B cell (primary cell): ENCODE measurements around the gene CYP27B1. TPM values are rescaled to one million over a fixed set of nuclear protein-coding genes. Genes with fewer than 3 reads are reported as not detected.

ENCODE experiments used
- ATAC-seq: fragments of 200-7000 bp; cut with Tn5 transposase; one replicate; pipeline ENCODE4 v1.10.0; 2021; ENCODE audit warnings: low read depth, mild to moderate bottlenecking, moderate number of reproducible peaks, moderate library complexity
- CTCF ChIA-PET: fragments of 350-600 bp; sonication (Branson Sonifier 250); formaldehyde crosslinking; loops from one replicate; lab custom pipeline; 2021; ENCODE audit warnings: antibody characterized with exemption, inconsistent platforms; lab: Charles Lee
- POLR2A ChIA-PET: fragments of 350-600 bp; sonication (Branson Sonifier 250); formaldehyde crosslinking; loops from one replicate; lab custom pipeline; 2021; ENCODE audit warnings: antibody characterized with exemption; lab: Charles Lee
- DNase-seq: peaks from one replicate; pipeline ENCODE4 v3.0.0; 2013
- H2AFZ ChIP-seq: 2 replicates; pipeline ENCODE4 v1.6.1; 2012; ENCODE audit warnings: mild to moderate bottlenecking, low read depth, low read length; ENCODE audit not compliant: insufficient read depth, poor library complexity, severe bottlenecking
- H3K27ac ChIP-seq, 2 donors: 1 replicate in 1 of 2; 2 replicates in 1 of 2; pipeline ENCODE4 v1.5.1; 2012 to 2013; ENCODE audit warnings: low read length in 2 of 2, mild to moderate bottlenecking in 2 of 2, moderate library complexity in 1 of 2
- H3K27me3 ChIP-seq, 4 experiments: fragments of 200-600 bp in 1 of 4; sonication (generic) in 1 of 4; replicated peaks in 1 of 4; 1 replicate in 2 of 4; 2 replicates in 2 of 4; pipeline versions ENCODE4 v1.6.1 to v1.7.0; 2013 to 2016; ENCODE audit warnings: low read length in 3 of 4, mild to moderate bottlenecking in 2 of 4, mixed read lengths in 1 of 4, moderate library complexity in 1 of 4; ENCODE audit not compliant: insufficient read depth in 4 of 4, control insufficient read depth in 3 of 4; ENCODE audit errors: control extremely low read depth in 1 of 4
- H3K36me3 ChIP-seq, 2 experiments: replicated peaks in 1 of 2; 1 replicate in 1 of 2; 2 replicates in 1 of 2; pipeline versions ENCODE4 v1.6.1 to v1.7.1; 2013; ENCODE audit warnings: low read length in 1 of 2; ENCODE audit not compliant: insufficient read depth in 2 of 2, control insufficient read depth in 1 of 2; ENCODE audit errors: control extremely low read depth in 1 of 2, extremely low read depth in 1 of 2
- H3K4me1 ChIP-seq, 2 donors: fragments of 200-600 bp in 1 of 2; sonication (generic) in 1 of 2; 1 replicate in 1 of 2; 2 replicates in 1 of 2; pipeline versions ENCODE4 v1.5.1 to v1.6.1; 2013 to 2017; ENCODE audit warnings: low read length in 2 of 2; ENCODE audit not compliant: control insufficient read depth in 2 of 2, insufficient read depth in 2 of 2
- H3K4me2 ChIP-seq: replicated peaks from 2 replicates; pipeline ENCODE3; 2012; ENCODE audit warnings: mild to moderate bottlenecking, low read depth, low read length; ENCODE audit not compliant: poor library complexity, severe bottlenecking
- H3K4me3 ChIP-seq, 5 experiments: fragments of 200-600 bp in 1 of 5; sonication (generic) in 1 of 5; 1 replicate in 3 of 5; 2 replicates in 2 of 5; pipeline versions ENCODE4 v1.5.1 to v1.7.0; 2011 to 2016; ENCODE audit warnings: low read length in 4 of 5, mild to moderate bottlenecking in 4 of 5, low read depth in 2 of 5, control low read depth in 1 of 5, moderate library complexity in 1 of 5; ENCODE audit not compliant: insufficient read depth in 1 of 5; ENCODE audit errors: control extremely low read depth in 1 of 5, extremely low read depth in 1 of 5
- H3K79me2 ChIP-seq: fragments of 200-600 bp; sonication (generic); one replicate; pipeline ENCODE4 v1.6.0; 2016; ENCODE audit warnings: low read length; ENCODE audit not compliant: control insufficient read depth, insufficient read depth
- H3K9ac ChIP-seq: fragments of 200-600 bp; sonication (generic); 2 replicates; pipeline ENCODE4 v1.6.1; 2017; ENCODE audit warnings: mild to moderate bottlenecking, low read length, moderate library complexity
- H3K9me3 ChIP-seq, 3 donors: one replicate each; pipeline versions ENCODE4 v1.6.1 to v1.7.1; 2013; ENCODE audit warnings: low read length in 2 of 3; ENCODE audit not compliant: control insufficient read depth in 2 of 3, insufficient read depth in 1 of 3; ENCODE audit errors: control extremely low read depth in 1 of 3
- H4K20me1 ChIP-seq: 2 replicates; pipeline ENCODE4 v1.6.0; 2012; ENCODE audit warnings: mild to moderate bottlenecking, low read length; ENCODE audit not compliant: insufficient read depth, control insufficient read depth, poor library complexity, severe bottlenecking
- H3K27ac Mint-ChIP-seq: one replicate; pipeline ENCODE4 v1.8.0; 2021; ENCODE audit warnings: mixed read lengths
- H3K27me3 Mint-ChIP-seq: one replicate; pipeline ENCODE4 v1.8.0; 2021; ENCODE audit warnings: mixed read lengths
- H3K4me1 Mint-ChIP-seq: one replicate; pipeline ENCODE4 v1.8.0; 2021; ENCODE audit warnings: mixed read lengths
- H3K4me3 Mint-ChIP-seq: one replicate; pipeline ENCODE4 v1.8.0; 2021; ENCODE audit warnings: mixed read lengths
- H3K9me3 Mint-ChIP-seq: one replicate; pipeline ENCODE4 v1.8.0; 2022; ENCODE audit warnings: mixed read lengths; ENCODE audit not compliant: insufficient read depth
- EZH2 ChIP-seq: IDR thresholded peaks from 2 replicates; pipeline ENCODE4 v1.6.1; 2012; ENCODE audit warnings: borderline replicate concordance, low read depth, mild to moderate bottlenecking, moderate library complexity, low read length; ENCODE audit not compliant: insufficient read depth, poor library complexity, severe bottlenecking
- WGBS: methylation state at CpG from one replicate; pipeline ENCODE4 v1.1.5; 2013; ENCODE audit warnings: missing lambda C conversion rate; ENCODE audit not compliant: insufficient coverage; 5-methylcytosine and 5-hydroxymethylcytosine counted together
- intact Hi-C: fragments of 100-400 bp; cut with micrococcal nuclease; formaldehyde crosslinking; loops from one replicate; pipeline ENCODE4 v1.10.0; 2022
- polyA plus RNA-seq: library from polyadenylated mRNA; depleted of rRNA; stranded (reverse); fragments of >200 nt; gene quantifications from 2 replicates; pipeline ENCODE4 v1.2.3, GENCODE V29; 2012
- total RNA-seq, 2 donors: library from RNA; stranded (reverse); fragments of 120-200 nt in 1 of 2; gene quantifications; 1 replicate in 1 of 2; 2 replicates in 1 of 2; pipeline versions ENCODE4 v1.2.3 to v1.2.4, GENCODE V29; 2013 to 2022
- TF ChIP-seq, protein P1 (sequence below): fragments of 200-600 bp; IDR thresholded peaks from one replicate; pipeline ENCODE4 v1.8.0; 2022; ENCODE audit warnings: antibody characterized with exemption, mild to moderate bottlenecking

Gene CYP27B1
- total and polyA plus RNA-seq, 2 donors (not counting 1 experiment from before 2014, with no cell fraction given), result 0.66 to 0.79 TPM

DNA sequence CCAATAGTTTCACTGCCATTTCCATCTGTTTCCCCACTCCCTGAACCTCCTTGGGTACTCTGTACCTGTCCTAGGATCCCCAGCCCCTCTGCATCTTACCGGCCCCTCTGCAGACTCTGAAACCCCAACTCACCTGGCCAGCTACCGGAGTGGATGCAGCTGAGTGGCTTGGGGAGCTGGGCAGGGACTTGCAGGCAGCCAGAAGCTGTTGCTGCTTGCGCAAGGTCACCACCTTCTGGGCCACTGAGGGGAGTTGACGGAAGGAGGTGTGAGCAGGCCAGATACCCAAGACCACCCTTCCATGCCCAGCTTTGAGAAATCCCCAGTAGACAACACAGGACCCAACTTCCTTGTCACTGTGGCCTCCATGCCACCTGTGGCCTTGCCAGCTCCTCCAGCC, 34.6 kb downstream of the CYP27B1 start:
- H4K20me1 ChIP-seq, result peaks cover 21% of the 10 kb centered on the region
- ChIA-PET CTCF (interaction anchor here (1.4 kb wide), 1 partner anchor 94 kb away, joined by 4 read pairs; no protein-coding TSS in a partner anchor), POLR2A (interaction anchor here (1.3 kb wide), 1 partner anchor 9 kb away, joined by 3 read pairs; no protein-coding TSS in a partner anchor)
- intact Hi-C loops, result no loop called here
- TF ChIP-seq, protein P1, sequence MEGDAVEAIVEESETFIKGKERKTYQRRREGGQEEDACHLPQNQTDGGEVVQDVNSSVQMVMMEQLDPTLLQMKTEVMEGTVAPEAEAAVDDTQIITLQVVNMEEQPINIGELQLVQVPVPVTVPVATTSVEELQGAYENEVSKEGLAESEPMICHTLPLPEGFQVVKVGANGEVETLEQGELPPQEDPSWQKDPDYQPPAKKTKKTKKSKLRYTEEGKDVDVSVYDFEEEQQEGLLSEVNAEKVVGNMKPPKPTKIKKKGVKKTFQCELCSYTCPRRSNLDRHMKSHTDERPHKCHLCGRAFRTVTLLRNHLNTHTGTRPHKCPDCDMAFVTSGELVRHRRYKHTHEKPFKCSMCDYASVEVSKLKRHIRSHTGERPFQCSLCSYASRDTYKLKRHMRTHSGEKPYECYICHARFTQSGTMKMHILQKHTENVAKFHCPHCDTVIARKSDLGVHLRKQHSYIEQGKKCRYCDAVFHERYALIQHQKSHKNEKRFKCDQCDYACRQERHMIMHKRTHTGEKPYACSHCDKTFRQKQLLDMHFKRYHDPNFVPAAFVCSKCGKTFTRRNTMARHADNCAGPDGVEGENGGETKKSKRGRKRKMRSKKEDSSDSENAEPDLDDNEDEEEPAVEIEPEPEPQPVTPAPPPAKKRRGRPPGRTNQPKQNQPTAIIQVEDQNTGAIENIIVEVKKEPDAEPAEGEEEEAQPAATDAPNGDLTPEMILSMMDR, result no peak
- no peak for TF ChIP-seq EZH2
- ATAC-seq, result no peak
- no peak overlapping the region for H3K9ac ChIP-seq
- H3K4me1 ChIP-seq, result no peaks in the 10 kb centered on the region
- peaks cover 0 to 1% (median 0%) of the 10 kb centered on the region in 3 donors for H3K9me3 ChIP-seq
- no peak overlapping the region for H3K4me3 ChIP-seq
- H3K4me2 ChIP-seq, result no peak overlapping the region
- no peak for DNase-seq
- Mint-ChIP-seq H3K9me3 (no peaks in the 10 kb centered on the region), H3K27me3 (no peaks in the 10 kb centered on the region), H3K4me1 (peaks cover 4% of the 10 kb centered on the region), H3K27ac (no peak overlapping the region), H3K4me3 (no peak overlapping the region)
- no peaks in the 10 kb centered on the region for H3K27me3 ChIP-seq
- H3K79me2 ChIP-seq, result peaks cover 9% of the 10 kb centered on the region
- H3K36me3 ChIP-seq, result peaks cover 0 to 83% of the 10 kb centered on the region in 2 experiments
- H2AFZ ChIP-seq, result no peak overlapping the region
- 92% methylated on average over 2 of the region's 4 CpGs for WGBS
- no peak overlapping the region for H3K27ac ChIP-seq

DNA sequence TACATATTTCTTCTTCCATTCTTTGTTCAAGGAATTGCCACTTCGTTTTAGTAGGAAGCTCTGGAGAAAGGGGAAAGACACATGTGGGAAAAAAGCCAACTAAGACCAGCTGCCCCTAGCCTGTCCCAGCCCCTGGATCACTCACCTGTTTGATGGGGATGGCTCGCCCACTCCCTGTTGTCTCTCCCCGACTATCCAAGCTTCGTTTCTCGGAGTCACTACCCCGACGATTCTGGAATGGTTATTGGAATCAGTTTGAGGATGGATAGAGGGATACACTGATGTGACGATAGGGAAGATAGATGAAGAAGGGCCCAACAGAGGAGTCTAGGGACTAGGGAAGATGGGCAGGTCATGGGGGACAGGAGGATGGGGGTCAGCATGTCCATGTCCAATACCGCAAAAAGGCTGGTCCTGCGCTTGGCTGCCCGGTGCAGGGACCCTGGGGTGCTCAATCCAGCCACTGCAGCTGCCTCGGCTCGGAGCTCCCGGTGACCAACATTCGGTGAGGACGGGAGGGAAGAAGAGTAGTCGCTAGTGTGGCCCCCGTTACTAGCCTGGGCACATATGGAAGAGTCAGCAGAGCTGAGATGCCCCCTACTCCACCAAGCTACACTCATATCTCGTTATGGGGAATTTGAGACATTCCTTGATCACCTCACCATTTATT, 35.3 kb downstream of the CYP27B1 start:
- POLR2A ChIA-PET, result no interaction called here
- Histone ChIP-seq H3K27me3 (no peaks in the 10 kb centered on the region), H3K36me3 (peaks cover 0 to 82% of the 10 kb centered on the region in 2 experiments), H3K79me2 (peaks cover 2% of the 10 kb centered on the region), H3K9me3 (peaks cover 0 to 7% (median 0%) of the 10 kb centered on the region in 3 donors), H3K4me3 (no peak overlapping the region), H3K9ac (no peak overlapping the region), H2AFZ (no peak overlapping the region), H3K4me2 (no peak overlapping the region), H3K27ac (no peak overlapping the region), H3K4me1 (no peaks in the 10 kb centered on the region), H4K20me1 (peaks cover 14% of the 10 kb centered on the region)
- no peak overlapping the region for H3K4me3 Mint-ChIP-seq
- H3K9me3 Mint-ChIP-seq, result no peaks in the 10 kb centered on the region
- no peak overlapping the region for H3K27ac Mint-ChIP-seq
- TF ChIP-seq, protein P1, result no peak
- TF ChIP-seq EZH2, result no peak
- ATAC-seq, result no peak
- H3K4me1 Mint-ChIP-seq, result peaks cover 1% of the 10 kb centered on the region
- DNase-seq, result no peak
- WGBS, result 99% methylated on average over 14 of the region's 19 CpGs
- CTCF ChIA-PET, result interaction anchor here (1.4 kb wide), 1 partner anchor 93 kb away, joined by 4 read pairs; no protein-coding TSS in a partner anchor
- intact Hi-C loops, result no loop called here
- H3K27me3 Mint-ChIP-seq, result no peaks in the 10 kb centered on the region
